Calu3 (cell line): ENCODE measurements around the gene BMP6. TPM values are rescaled to one million over a fixed set of nuclear protein-coding genes. Genes with fewer than 3 reads are reported as not detected.

ENCODE experiments used
- BruUV-seq: library from RNA; stranded (reverse); fragments of 400-500 nt; replicated peaks from 2 replicates; lab custom pipeline; 2021; lab: Mats Ljungman, UMichigan
- CTCF ChIA-PET: fragments of 300-600 bp; sonication (Branson Sonifier 250); formaldehyde crosslinking; loops from one replicate; lab custom pipeline; 2022; ENCODE audit warnings: antibody characterized with exemption; lab: Charles Lee
- DNase-seq: peaks from one replicate; pipeline ENCODE4 v3.0.0; 2022
- H3K27ac Mint-ChIP-seq: one replicate; pipeline ENCODE4 v1.8.0; 2022; ENCODE audit warnings: mixed read lengths; ENCODE audit not compliant: unreplicated experiment
- H3K27me3 Mint-ChIP-seq: one replicate; pipeline ENCODE4 v1.8.0; 2022; ENCODE audit warnings: mixed read lengths; ENCODE audit not compliant: unreplicated experiment
- H3K36me3 Mint-ChIP-seq: one replicate; pipeline ENCODE4 v1.8.0; 2022; ENCODE audit warnings: mild to moderate bottlenecking, moderate library complexity, mixed read lengths; ENCODE audit not compliant: insufficient read depth, unreplicated experiment
- H3K4me1 Mint-ChIP-seq: one replicate; pipeline ENCODE4 v1.8.0; 2022; ENCODE audit warnings: mild to moderate bottlenecking, low read depth, mixed read lengths; ENCODE audit not compliant: unreplicated experiment
- H3K4me3 Mint-ChIP-seq: one replicate; pipeline ENCODE4 v1.8.0; 2022; ENCODE audit warnings: mild to moderate bottlenecking, low read depth, moderate library complexity, mixed read lengths; ENCODE audit not compliant: unreplicated experiment
- H3K9me3 Mint-ChIP-seq: one replicate; pipeline ENCODE4 v1.8.0; 2022; ENCODE audit warnings: low read depth, mixed read lengths; ENCODE audit not compliant: unreplicated experiment
- CTCF ChIP-seq: fragments of 200-600 bp; IDR thresholded peaks from one replicate; pipeline ENCODE4 v1.8.0; 2022; ENCODE audit warnings: antibody characterized with exemption; ENCODE audit not compliant: unreplicated experiment
- intact Hi-C: fragments of 100-400 bp; cut with micrococcal nuclease; formaldehyde crosslinking; loops from one replicate; pipeline ENCODE4 v1.10.0; 2022; ENCODE audit not compliant: unreplicated experiment
- total RNA-seq: library from RNA; stranded (reverse); gene quantifications from 2 replicates; pipeline ENCODE4 v1.2.3, GENCODE V29; 2022

The BMP6 gene
- total RNA-seq, 1 experiment from 2014 or later = 0.17 TPM

- no TSS peak for BruUV-seq
- DNase-seq = peak; percentile 1
- no peak for TF ChIP-seq CTCF
- intact Hi-C loops = no loop called here
- Mint-ChIP-seq H3K4me3 (no peak overlapping the region), H3K27ac (no peak overlapping the region), H3K27me3 (peaks cover 62% of the 10 kb centered on the region), H3K36me3 (no peaks in the 10 kb centered on the region), H3K4me1 (no peaks in the 10 kb centered on the region), H3K9me3 (no peaks in the 10 kb centered on the region)
- CTCF ChIA-PET = no interaction called here
These were observed 32.6 kb downstream of the BMP6 start for GRCh38 chr6:7758456-7758855.

GRCh38 chr6:7759320-7759719 is 33.4 kb downstream of the BMP6 start:
- no TSS peak for BruUV-seq
- intact Hi-C loops = no loop called here
- Mint-ChIP-seq H3K4me1 (no peaks in the 10 kb centered on the region), H3K4me3 (no peak overlapping the region), H3K27ac (no peak overlapping the region), H3K9me3 (no peaks in the 10 kb centered on the region), H3K36me3 (no peaks in the 10 kb centered on the region), H3K27me3 (peaks cover 56% of the 10 kb centered on the region)
- DNase-seq = no peak
- CTCF ChIA-PET = no interaction called here
- TF ChIP-seq CTCF = no peak

- no peaks in the 10 kb centered on the region for H3K9me3 Mint-ChIP-seq
- H3K36me3 Mint-ChIP-seq = no peaks in the 10 kb centered on the region
- TF ChIP-seq CTCF = no peak
- peaks cover 40% of the 10 kb centered on the region for H3K27me3 Mint-ChIP-seq
- H3K27ac Mint-ChIP-seq = no peak overlapping the region
- DNase-seq = no peak
- H3K4me3 Mint-ChIP-seq = no peak overlapping the region
- intact Hi-C loops = no loop called here
- no peaks in the 10 kb centered on the region for H3K4me1 Mint-ChIP-seq
- CTCF ChIA-PET = no interaction called here
- BruUV-seq = no TSS peak
These were observed 35.2 kb downstream of the BMP6 start for GRCh38 chr6:7761051-7761450.

GRCh38 chr6:7762760-7763159 is 36.9 kb downstream of the BMP6 start:
- Mint-ChIP-seq H3K27me3 (peaks cover 25% of the 10 kb centered on the region), H3K4me1 (no peaks in the 10 kb centered on the region), H3K4me3 (no peak overlapping the region), H3K9me3 (no peaks in the 10 kb centered on the region), H3K36me3 (no peaks in the 10 kb centered on the region), H3K27ac (no peak overlapping the region)
- no peak for TF ChIP-seq CTCF
- CTCF ChIA-PET = no interaction called here
- BruUV-seq = no TSS peak
- intact Hi-C loops = no loop called here
- DNase-seq = no peak
